Measurements from ENCODE around the gene OGFR. TPM values are rescaled to one million over a fixed set of nuclear protein-coding genes. Genes with fewer than 3 reads are reported as not detected.

The OGFR gene
- total RNA-seq, 1 donor: 39.1 TPM

- H3K27me3 ChIP-seq (ENCODE audit: insufficient read depth, low read length): no peaks in the 10 kb centered on the region
- no peak overlapping the region for H3K27ac ChIP-seq (ENCODE audit: low read depth, low read length)
- H3K9me3 ChIP-seq (ENCODE audit: low read depth, low read length): no peaks in the 10 kb centered on the region
- H4K20me1 ChIP-seq (ENCODE audit: insufficient read depth, low read length): peaks cover 8% of the 10 kb centered on the region
- H2AFZ ChIP-seq (ENCODE audit: low read length): no peak overlapping the region
- no peaks in the 10 kb centered on the region for H3K4me1 ChIP-seq (ENCODE audit: insufficient read depth, low read length)
- peaks cover 43% of the 10 kb centered on the region for H3K36me3 ChIP-seq (ENCODE audit: insufficient read depth, low read length)
- peak; percentile 26 for DNase-seq (ENCODE audit: insufficient read length, low spot score, missing footprints)
- H3K79me2 ChIP-seq (ENCODE audit: insufficient read depth, low read length): peaks cover 16% of the 10 kb centered on the region
- TF ChIP-seq, protein P1, sequence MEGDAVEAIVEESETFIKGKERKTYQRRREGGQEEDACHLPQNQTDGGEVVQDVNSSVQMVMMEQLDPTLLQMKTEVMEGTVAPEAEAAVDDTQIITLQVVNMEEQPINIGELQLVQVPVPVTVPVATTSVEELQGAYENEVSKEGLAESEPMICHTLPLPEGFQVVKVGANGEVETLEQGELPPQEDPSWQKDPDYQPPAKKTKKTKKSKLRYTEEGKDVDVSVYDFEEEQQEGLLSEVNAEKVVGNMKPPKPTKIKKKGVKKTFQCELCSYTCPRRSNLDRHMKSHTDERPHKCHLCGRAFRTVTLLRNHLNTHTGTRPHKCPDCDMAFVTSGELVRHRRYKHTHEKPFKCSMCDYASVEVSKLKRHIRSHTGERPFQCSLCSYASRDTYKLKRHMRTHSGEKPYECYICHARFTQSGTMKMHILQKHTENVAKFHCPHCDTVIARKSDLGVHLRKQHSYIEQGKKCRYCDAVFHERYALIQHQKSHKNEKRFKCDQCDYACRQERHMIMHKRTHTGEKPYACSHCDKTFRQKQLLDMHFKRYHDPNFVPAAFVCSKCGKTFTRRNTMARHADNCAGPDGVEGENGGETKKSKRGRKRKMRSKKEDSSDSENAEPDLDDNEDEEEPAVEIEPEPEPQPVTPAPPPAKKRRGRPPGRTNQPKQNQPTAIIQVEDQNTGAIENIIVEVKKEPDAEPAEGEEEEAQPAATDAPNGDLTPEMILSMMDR (IDR thresholded peaks at IDR 0.05; ENCODE audit: extremely low read depth, low read depth, low read length): no peak
- no peak overlapping the region for H3K4me3 ChIP-seq (ENCODE audit: insufficient read depth, low read length)
- H3K4me2 ChIP-seq (ENCODE audit: insufficient read depth, low read length): no peak overlapping the region
These were observed 49.5 kb downstream of the OGFR start for GRCh38 chr20:62854121-62854520.

DNA sequence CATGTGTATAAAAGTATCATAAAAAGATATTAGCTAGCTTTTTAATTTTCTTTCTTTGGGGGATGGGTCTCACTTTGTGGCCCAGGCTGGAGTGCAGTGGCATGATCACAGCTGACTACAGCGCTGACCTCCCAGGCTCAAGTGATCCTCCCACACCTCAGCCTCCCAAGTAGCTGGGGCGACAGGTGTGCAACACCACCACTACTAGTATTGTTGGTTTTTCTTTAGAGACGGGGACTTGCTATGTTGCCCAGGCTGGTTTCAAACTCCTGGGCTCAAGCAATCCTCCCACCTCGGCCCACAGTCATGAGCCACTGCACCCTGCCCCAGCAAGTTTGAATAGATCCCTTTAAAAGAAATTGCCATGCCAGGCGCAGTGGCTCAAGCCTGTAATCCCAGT is 50.5 kb downstream of the OGFR start:
- H3K27me3 ChIP-seq (ENCODE audit: insufficient read depth, low read length): no peaks in the 10 kb centered on the region
- no peak overlapping the region for H2AFZ ChIP-seq (ENCODE audit: low read length)
- H3K4me1 ChIP-seq (ENCODE audit: insufficient read depth, low read length): peaks cover 6% of the 10 kb centered on the region
- peaks cover 26% of the 10 kb centered on the region for H3K79me2 ChIP-seq (ENCODE audit: insufficient read depth, low read length)
- TF ChIP-seq, protein P1 (IDR thresholded peaks at IDR 0.05; ENCODE audit: extremely low read depth, low read depth, low read length): no peak
- DNase-seq (ENCODE audit: insufficient read length, low spot score, missing footprints): no peak
- peaks cover 43% of the 10 kb centered on the region for H3K36me3 ChIP-seq (ENCODE audit: insufficient read depth, low read length)
- H3K9me3 ChIP-seq (ENCODE audit: low read depth, low read length): no peaks in the 10 kb centered on the region
- H3K4me3 ChIP-seq (ENCODE audit: insufficient read depth, low read length): no peak overlapping the region
- no peak overlapping the region for H3K4me2 ChIP-seq (ENCODE audit: insufficient read depth, low read length)
- H4K20me1 ChIP-seq (ENCODE audit: insufficient read depth, low read length): peaks cover 12% of the 10 kb centered on the region
- no peak overlapping the region for H3K27ac ChIP-seq (ENCODE audit: low read depth, low read length)

GRCh38 chr20:62856931-62857619 is 52.4 kb downstream of the OGFR start:
- Histone ChIP-seq H3K79me2 (ENCODE audit: insufficient read depth, low read length) (peaks cover 31% of the 10 kb centered on the region), H4K20me1 (ENCODE audit: insufficient read depth, low read length) (peaks cover 15% of the 10 kb centered on the region), H3K4me2 (ENCODE audit: insufficient read depth, low read length) (no peak overlapping the region), H3K27ac (ENCODE audit: low read depth, low read length) (no peak overlapping the region), H3K4me1 (ENCODE audit: insufficient read depth, low read length) (peaks cover 8% of the 10 kb centered on the region), H3K36me3 (ENCODE audit: insufficient read depth, low read length) (peaks cover 43% of the 10 kb centered on the region), H3K4me3 (ENCODE audit: insufficient read depth, low read length) (no peak overlapping the region), H3K9me3 (ENCODE audit: low read depth, low read length) (no peaks in the 10 kb centered on the region), H3K27me3 (ENCODE audit: insufficient read depth, low read length) (no peaks in the 10 kb centered on the region), H2AFZ (ENCODE audit: low read length) (no peak overlapping the region)
- TF ChIP-seq, protein P1 (IDR thresholded peaks at IDR 0.05; ENCODE audit: extremely low read depth, low read depth, low read length): no peak
- DNase-seq (ENCODE audit: insufficient read length, low spot score, missing footprints): peak; percentile 60

GRCh38 chr20:62858058-62858830 is 53.6 kb downstream of the OGFR start:
- H3K4me1 ChIP-seq (ENCODE audit: insufficient read depth, low read length): peaks cover 8% of the 10 kb centered on the region
- no peaks in the 10 kb centered on the region for H3K9me3 ChIP-seq (ENCODE audit: low read depth, low read length)
- peaks cover 34% of the 10 kb centered on the region for H3K36me3 ChIP-seq (ENCODE audit: insufficient read depth, low read length)
- peak; percentile 44 for DNase-seq (ENCODE audit: insufficient read length, low spot score, missing footprints)
- peaks cover 15% of the 10 kb centered on the region for H4K20me1 ChIP-seq (ENCODE audit: insufficient read depth, low read length)
- no peak overlapping the region for H3K27ac ChIP-seq (ENCODE audit: low read depth, low read length)
- TF ChIP-seq, protein P1 (IDR thresholded peaks at IDR 0.05; ENCODE audit: extremely low read depth, low read depth, low read length): no peak
- no peaks in the 10 kb centered on the region for H3K27me3 ChIP-seq (ENCODE audit: insufficient read depth, low read length)
- no peak overlapping the region for H3K4me3 ChIP-seq (ENCODE audit: insufficient read depth, low read length)
- no peak overlapping the region for H2AFZ ChIP-seq (ENCODE audit: low read length)
- H3K79me2 ChIP-seq (ENCODE audit: insufficient read depth, low read length): peaks cover 31% of the 10 kb centered on the region
- no peak overlapping the region for H3K4me2 ChIP-seq (ENCODE audit: insufficient read depth, low read length)
